Kidney capillary endothelial cell (primary cell): ENCODE results near the gene PLPP1.
"Not testable (repeated sequence)": the region's sequence is repeated elsewhere in the genome, so short reads cannot be mapped to it uniquely, and the experiment has no call there.

Source experiments
- DNase-seq: peaks from one replicate; pipeline ENCODE4 v3.0.0-alpha.2; 2018; ENCODE audit warnings: low spot score

Gene PLPP1

DNA sequence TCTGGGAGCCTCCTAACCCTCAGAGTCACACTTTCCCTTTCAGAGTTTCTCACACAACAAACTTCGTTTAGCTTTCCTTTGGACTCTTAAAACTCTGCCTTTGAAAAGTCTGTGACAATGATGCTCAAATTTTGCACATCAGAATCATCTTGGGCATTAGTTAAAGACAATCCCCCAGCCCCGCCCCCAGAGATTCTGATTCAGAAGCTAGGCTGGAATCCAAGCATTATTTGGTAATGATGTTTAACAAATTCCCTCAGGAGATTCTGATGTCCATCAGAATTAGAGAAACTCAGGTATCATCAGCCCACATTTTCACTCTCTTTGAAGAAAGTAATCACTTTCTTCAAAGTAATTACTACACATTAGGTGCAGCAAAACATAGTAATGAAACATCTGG lies 9.6 kb upstream of the PLPP1 start:
- DNase-seq, result no peak

DNA sequence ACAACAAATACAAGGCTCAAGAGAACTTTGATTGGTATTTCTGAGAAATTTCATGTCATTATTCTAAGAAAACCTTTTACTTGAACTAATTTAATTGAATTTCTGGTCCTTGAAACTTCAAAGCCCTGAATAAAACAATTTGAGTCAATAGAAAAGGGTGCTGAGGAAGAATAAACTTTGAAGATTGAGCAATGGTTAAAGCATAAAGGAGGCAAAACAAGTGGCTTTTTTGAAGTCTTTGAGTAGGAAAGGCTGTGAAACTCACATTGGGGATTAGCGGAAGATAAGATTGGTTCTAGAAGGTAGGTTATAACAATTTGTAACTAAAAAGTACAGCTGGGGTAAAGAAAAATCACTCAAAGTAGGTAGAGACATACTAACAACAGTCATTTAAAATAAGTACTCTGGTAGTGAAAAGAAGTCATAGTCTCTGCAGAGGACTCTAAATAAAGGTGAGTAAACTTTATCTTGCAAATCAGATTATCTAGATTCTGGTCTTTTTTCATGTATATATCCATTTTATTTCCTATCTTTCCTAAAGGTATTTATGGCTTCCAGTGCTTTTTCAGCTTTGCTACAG lies 6.4 kb upstream of the PLPP1 start:
- no peak for DNase-seq

DNA sequence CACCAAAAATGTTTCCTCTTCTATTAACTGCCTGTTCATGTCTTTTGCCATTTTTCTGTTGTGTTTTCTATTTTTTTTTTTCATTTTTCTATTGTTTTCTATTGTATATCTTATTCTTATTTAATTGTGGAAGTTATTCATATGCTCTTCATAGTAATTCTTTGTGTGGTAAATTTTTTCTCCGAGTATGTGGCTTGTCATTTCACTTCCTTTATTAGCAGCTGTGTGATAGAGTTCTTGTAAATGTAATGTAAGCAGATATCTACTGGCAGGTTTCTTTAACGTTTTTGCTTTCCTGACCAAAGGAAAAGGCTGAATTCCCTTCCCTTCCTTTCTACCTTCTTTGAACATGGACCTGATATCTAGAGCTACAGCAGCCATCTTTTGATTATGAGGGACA lies 5.8 kb upstream of the PLPP1 start:
- no peak for DNase-seq

DNA sequence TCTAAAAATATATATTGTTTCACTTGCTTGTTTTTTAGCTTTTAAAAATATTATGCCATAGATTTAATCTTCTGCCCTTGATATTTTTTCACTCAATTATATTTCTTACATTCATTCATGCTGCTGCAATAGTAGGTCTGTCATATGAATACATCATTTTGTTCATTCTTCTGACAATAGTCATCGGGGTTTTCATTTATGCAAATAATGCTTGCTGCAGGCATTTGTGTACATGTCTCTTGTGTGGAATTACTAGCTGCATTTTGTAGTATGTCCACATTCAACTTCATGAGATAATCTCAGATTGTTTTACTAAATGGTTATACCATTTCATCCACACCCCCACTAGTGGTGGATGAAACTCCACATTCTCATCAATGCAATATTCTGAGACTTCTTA lies 5.3 kb upstream of the PLPP1 start:
- DNase-seq, result no peak

GRCh38 chr5:55538661-55539060 lies 3.9 kb upstream of the PLPP1 start:
- DNase-seq, result no peak

DNA sequence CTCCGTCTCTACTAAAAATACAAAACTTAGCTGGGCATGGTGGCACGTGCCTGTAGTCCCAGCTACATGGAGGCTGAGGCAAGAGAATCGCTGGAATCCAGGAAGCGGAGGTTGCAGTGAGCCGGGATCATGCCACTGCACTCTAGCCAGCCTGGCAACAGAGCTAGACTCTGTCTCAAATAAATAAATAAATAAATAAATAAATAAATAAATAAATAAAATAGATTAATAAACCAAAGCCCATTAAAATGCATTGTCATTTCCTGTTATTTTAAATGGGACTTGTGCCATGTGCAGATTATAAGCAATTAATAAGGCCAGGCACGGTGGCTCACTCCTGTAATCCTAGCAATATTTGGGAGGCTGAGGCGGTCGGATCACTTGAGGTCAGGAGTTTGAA lies 2.6 kb upstream of the PLPP1 start:
- not testable (repeated sequence) for DNase-seq

- no peak for DNase-seq
These were observed 588 bp upstream of the PLPP1 start for GRCh38 chr5:55535199-55535905.

DNA sequence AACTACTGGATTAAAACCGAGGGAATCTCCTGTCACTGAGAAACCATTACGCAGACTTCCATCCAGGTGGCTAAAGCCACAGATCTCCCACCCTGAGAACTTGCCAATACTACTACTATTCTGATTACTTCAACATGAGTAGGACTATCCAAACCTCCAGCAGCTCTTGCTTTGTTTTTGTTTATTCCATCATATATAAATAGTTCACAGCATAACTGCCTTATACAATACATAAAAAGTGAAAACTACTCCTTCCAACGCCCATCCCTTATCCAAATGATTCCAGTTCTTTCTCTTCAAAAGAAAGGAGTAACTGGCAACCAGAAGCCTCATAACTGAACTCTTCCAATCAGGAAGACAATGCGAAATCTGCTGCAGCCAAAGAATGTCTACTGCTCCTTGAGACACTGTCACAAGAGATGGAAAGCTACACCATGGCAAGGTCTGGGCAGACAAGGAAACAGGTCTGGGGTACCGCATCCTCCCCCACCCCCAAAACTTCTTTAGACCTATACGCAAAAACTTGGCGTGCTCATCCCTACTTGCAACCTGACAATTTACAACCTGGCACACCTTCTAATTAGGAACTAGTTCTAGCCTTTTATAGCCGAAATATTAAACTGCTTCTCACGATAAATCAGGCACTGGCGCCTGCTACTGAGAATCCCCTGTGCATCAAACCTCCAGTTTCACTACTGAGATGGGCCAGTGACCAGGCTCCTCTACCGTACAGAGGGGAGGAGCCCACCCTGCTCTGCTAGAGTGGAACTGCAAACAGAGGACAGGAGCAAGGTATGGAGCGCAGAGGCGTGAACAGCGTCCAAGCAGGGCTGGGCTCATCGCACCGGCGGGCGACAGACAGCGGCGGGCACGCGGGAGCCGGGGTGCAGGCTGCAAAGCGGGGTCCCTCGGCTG lies 986 bp downstream of the PLPP1 start:
- no peak for DNase-seq

- DNase-seq, result no peak
These were observed 4.1 kb downstream of the PLPP1 start for GRCh38 chr5:55530669-55531068.

DNA sequence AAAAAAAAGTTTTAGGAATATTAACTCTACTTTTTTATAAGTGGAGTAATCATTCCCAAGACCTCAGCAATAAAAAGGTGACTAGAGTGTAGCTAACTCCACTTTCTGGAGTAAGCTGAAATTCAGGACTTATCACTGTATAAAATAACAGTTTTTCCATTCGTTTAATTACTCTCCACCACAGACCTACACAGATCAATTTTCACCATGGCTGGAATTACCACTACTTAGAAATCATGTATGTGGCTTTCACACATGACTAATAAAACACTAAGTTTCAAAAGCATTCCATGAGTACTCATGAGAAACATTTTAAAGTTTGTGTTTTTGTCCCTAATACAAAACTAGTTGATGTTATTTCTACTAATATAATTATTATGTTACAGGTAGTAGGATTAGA lies 9.9 kb downstream of the PLPP1 start:
- no peak for DNase-seq

- no peak for DNase-seq
These were observed 11.5 kb downstream of the PLPP1 start for GRCh38 chr5:55523293-55523692.

DNA sequence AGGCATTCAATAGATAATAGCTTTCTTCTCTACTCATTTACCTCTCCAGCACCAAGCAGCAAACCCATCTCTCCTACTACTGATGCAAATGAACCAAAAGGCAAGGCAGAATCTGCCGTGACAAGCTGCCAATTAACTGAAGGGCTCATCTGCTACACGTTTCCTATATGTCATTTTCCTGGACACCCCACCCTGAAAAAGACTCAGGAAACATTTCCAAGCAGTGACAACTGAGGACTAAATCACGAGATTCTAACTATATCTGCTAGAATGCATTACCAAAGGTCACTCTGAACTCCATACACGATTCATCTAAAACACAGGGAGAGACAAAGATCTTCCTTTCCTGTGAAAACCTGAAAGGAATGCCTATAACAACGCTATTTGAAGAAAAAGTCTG lies 12.9 kb downstream of the PLPP1 start:
- DNase-seq, result no peak

DNA sequence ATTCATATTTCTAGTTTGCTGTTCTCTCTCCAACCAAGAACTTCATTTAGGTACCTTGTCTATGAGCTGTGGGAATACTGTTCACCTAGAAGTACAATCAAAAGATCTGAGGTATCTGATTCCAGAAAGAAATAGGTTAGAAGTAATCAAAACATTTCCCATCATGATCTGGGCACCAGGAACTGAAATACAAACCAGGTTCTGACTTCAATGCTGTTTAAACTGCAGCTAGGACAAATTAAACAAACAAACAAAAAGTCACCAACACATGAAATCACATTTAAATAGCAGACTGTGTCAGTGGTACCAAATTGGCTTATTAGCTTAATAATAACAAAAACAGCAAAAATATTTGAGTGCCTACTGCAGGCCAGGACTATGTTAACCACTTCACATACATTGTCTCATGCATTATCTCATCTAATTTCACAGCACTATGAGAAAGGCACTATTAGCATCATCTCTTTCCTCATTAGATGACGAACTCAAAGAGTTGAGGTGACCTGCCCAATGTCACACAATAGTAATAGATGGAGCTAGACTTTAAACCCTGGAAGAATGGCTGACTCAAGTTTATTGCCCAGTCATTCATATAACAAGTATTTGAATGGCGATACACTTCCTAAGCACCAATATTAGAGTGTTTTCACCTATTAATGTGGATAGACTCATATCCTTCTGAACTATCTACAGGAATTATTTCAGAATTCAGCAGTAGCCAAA lies 14.5 kb downstream of the PLPP1 start:
- no peak for DNase-seq

DNA sequence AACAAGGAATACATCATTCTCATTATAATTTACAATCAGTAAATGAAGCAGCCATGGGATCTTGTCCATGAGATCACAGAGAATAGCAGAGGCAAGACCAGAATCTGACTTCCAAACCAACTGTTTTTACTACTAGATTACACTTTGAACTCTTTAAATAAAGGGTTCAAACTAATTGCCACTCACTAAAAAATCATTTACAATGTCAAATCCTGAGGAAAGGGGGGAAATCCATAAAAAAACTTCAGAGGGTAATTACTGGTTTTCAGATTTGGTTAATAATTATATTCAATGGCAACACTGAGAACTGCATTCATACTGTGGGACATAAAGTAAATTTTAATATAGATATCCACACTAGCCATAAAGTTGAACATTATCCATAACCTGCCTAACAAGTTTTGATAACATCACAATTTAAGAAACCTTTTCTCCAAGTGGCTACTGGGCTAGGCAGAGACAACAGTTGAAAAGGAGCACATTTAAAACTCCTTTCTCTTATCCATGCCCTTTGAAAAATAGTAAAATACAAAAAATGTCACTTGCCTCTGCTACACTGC lies 15.9 kb downstream of the PLPP1 start:
- no peak for DNase-seq

DNA sequence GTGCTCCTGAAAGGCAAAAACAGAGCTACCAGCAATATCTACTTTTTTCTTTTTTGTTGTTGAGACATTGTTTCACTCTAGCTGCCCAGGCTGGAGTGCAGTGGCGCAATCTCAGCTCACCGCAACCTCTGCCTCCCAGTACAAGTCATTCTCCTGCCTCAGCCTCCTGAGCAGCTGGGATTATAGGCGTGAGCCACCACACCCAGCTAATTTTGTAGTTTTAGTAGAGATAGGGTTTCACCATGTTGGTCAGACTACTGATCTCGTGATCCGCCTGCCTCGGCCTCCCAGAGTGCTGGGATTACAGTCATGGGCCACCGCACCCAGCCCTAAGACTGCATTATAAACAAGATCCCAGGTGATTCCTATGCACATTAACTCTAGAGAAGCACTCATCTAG lies 17.0 kb downstream of the PLPP1 start:
- no peak for DNase-seq

GRCh38 chr5:55511010-55511409 lies 23.8 kb downstream of the PLPP1 start:
- DNase-seq, result no peak

- no peak for DNase-seq
These were observed 24.3 kb downstream of the PLPP1 start for GRCh38 chr5:55510523-55510880.

DNA sequence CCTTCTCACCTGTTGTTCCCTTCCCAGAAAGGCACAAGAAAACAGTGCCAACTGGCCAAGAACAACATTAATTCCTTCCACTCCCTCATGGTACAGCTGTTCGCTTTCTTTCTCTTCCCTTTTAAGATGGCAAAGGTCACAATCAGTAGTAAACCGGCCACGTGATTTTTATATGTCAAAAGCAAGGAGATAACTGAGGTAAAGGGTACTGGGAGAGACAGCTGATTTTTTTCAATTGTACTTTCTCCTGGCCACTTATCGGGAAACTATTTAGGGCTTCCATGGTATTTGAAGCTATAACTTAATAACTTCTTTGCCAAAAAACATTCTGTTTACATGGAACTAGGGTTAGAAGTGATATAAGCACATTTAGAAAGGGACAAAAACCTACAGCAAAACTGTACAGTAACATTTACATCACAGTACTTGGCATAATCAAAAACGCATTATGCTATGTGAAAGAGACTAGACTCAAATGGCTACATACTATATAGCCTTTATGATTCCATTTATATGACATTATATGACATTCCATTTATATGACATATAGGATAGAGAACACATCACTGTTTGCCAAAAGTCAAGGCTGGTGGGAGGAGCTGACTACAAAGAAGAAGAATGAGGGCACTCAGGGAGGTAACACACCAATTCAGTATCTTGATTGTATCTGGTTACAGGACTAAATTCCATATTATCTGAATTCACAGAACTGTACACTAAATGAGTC lies 24.8 kb downstream of the PLPP1 start:
- DNase-seq, result no peak

DNA sequence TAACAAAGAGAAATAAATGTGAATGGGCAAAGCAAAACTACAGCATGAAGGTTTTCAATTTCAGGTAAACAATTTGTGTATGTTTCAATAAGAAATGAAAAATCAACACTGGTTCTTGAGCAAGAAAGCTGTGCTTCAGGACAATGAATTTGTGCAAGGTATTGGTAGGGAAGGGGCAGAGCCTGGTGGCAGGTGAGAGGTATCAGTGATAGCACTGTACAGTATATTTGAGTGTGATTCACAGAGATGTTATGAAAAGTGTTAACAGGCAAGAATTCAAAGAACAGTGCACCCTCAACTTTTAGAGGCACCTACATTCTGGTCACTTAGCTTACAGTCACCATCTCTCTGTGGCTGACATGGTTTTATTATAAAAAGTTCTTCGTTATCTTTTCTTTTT lies 25.7 kb downstream of the PLPP1 start:
- no peak for DNase-seq

DNA sequence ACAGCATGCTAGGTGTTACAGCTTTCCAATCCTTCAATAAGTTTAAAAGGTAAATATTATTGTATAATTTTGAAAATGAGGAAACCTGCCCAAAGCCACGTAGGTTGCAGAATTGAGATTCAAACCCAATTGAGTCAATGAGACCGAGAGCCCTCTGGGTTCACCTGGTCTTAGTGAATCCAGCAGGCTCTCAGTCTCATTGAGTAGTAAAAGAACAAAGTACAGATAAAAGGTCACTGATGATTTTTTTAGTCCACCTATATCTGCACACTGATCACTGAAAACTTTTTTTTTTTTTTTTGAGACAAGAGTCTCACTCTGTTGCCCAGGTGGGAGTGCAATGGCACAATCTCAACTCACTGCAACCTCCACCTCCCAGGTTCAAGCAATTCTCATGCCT lies 27.2 kb downstream of the PLPP1 start:
- DNase-seq, result no peak

GRCh38 chr5:55505711-55506110 lies 29.1 kb downstream of the PLPP1 start:
- DNase-seq, result not testable (repeated sequence)

DNA sequence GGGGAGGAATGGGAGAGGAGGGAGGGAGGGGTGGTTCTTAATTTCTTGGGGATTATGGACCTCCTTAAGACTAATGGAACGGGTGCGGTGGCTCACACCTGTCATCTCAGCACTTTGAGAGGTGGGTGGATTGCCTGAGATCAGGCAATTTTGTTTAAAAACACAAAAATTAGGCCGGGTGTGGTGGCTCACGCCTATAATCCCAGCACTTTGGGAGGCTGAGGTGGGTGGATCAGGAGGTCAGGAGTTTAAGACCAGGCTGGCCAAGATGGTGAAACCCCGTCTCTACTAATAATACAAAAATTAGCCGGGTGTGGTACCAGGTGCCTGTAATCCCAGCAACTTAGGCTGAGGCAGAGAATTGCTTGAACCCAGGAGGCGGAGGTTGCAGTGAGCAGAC lies 30.8 kb downstream of the PLPP1 start:
- DNase-seq, result not testable (repeated sequence)
